OCI-LY3 (cell line): Measurements from ENCODE around the gene STPG3.

Experiments used
- EZH2phosphoT487 ChIP-seq: fragments of 200-600 bp; shearing (Covaris generic); IDR thresholded peaks from 2 replicates; pipeline ENCODE4 v1.6.1; 2018; ENCODE audit warnings: antibody characterized with exemption, mixed run types, low read depth
- TF ChIP-seq, protein P1 (sequence below): fragments of 200-600, 300-600 bp; sonication (generic); IDR thresholded peaks from 2 replicates; pipeline ENCODE4 v1.5.1; 2014; ENCODE audit warnings: antibody characterized with exemption, low read length, low read depth

DNA sequence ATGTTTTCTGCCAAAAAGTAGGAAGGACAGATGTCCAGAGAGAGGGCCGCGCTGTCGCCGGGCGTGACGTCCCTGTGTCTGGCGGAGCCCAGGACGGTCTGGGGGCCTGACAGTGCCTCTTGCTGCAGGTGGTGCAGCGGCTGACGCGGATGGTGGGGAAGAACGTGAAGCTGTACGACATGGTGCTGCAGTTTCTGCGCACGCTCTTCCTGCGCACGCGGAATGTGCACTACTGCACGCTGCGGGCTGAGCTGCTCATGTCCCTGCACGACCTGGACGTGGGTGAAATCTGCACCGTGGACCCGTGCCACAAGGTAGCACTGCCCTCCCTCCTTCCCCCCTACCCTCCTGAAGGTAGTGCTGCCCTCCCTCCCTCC is 11.8 kb downstream of the STPG3 start:
- TF ChIP-seq, protein P1, sequence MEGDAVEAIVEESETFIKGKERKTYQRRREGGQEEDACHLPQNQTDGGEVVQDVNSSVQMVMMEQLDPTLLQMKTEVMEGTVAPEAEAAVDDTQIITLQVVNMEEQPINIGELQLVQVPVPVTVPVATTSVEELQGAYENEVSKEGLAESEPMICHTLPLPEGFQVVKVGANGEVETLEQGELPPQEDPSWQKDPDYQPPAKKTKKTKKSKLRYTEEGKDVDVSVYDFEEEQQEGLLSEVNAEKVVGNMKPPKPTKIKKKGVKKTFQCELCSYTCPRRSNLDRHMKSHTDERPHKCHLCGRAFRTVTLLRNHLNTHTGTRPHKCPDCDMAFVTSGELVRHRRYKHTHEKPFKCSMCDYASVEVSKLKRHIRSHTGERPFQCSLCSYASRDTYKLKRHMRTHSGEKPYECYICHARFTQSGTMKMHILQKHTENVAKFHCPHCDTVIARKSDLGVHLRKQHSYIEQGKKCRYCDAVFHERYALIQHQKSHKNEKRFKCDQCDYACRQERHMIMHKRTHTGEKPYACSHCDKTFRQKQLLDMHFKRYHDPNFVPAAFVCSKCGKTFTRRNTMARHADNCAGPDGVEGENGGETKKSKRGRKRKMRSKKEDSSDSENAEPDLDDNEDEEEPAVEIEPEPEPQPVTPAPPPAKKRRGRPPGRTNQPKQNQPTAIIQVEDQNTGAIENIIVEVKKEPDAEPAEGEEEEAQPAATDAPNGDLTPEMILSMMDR = no peak
- no peak for TF ChIP-seq EZH2phosphoT487
